ENCODE data around the gene CLEC5A.
"Not testable (repeated sequence)": the region's sequence is repeated elsewhere in the genome, so short reads cannot be mapped to it uniquely, and the experiment has no call there.

The CLEC5A gene

DNA sequence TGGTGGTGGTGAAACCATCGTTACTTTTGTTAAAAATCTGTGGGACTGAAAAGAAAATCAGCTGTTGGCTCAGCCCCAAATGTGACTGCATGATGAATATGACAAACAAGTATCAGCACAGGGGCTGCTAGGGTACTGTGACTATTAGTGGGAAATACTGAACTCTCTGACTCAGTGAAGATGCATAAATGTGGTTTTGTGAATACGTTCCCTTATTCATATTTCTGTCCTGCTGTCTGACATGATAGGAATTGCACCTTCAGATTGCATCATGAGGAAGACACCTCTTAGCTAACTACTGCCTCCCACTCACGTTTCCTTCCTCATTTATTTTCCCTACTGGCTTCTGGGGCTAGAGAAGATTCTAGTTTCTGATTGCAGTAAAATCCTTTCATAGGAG, 1.4 kb downstream of the CLEC5A start:
- no peak for FAIRE-seq

GRCh38 chr7:141944811-141945210, 2.0 kb downstream of the CLEC5A start:
- FAIRE-seq: no peak

DNA sequence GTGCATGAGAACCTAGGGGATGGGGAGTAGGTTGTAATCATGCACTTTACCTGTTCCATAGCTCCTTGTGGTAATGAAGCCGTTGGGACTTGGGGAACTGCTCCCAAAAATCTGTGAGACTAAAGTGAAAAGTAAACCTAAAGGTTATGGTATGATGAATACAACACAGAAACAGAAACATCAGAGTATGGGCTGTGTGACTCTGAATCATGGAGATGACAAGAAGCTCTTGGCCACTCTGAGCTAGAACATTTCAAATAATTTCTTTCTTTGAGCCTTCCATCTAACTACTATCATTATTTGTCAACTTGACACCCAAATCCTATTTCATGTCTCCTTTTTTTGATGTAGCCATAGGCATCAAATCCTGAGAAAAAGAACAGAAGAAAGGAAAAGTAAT, 2.9 kb downstream of the CLEC5A start:
- FAIRE-seq: no peak

GRCh38 chr7:141941075-141941474, 5.7 kb downstream of the CLEC5A start:
- FAIRE-seq: no peak

GRCh38 chr7:141930211-141930610, 16.6 kb downstream of the CLEC5A start:
- no peak for FAIRE-seq

- no peak for FAIRE-seq
These were observed 18.0 kb downstream of the CLEC5A start for GRCh38 chr7:141928845-141929195.

- FAIRE-seq: no peak
These were observed 18.5 kb downstream of the CLEC5A start for GRCh38 chr7:141928146-141928844.

GRCh38 chr7:141920281-141920680, 26.5 kb downstream of the CLEC5A start:
- FAIRE-seq: no peak

DNA sequence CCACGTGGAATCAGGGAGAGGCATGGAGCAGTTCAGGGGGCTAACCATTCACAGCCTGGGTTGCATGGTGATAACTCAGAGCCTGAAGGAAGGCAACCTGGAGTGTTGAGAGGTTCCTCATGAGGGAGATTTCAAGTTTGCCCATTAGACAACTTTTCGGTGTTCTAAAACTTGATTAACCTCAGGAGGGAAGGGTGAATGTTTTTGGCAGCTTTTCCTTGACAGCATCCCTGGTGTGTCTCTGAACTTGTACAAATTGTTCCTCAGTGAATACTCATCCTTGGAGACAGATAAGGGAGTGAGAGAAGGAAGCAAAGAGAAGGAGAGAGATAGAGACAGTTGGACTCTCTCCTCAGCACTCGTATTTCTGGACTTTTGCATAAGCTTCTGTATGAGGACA, 30.7 kb downstream of the CLEC5A start, which contains the start of gene OR9A4:
Gene OR9A4 (plus strand): TSS at position 301 of the 400 bp plus-strand sequence. CDS start 2,477 bp downstream, outside the sequence.
- no peak for FAIRE-seq

GRCh38 chr7:141915565-141915964, 31.2 kb downstream of the CLEC5A start:
- no peak for FAIRE-seq

DNA sequence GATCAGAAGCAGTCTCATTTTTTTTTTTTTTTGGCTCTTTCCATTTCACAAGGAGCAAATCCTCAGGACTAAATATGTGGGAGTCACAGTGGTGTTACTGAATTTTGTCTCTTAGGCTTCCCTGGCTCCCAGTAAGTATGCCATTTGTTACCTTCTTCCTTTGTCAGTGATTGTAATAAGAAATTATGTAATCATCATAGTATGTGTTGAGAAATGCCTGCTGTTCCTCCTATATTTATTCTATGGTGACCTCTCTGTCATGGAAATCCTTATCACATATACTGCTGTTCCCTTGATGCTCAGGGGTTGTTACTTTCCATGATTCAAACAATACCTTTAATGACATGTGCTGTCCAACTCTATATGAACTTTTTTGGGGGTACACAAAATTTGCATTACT, 35.4 kb downstream of the CLEC5A start:
- FAIRE-seq: no peak

- no peak for FAIRE-seq
These were observed 40.5 kb downstream of the CLEC5A start for GRCh38 chr7:141906285-141906684.

GRCh38 chr7:141899366-141899765, 47.4 kb downstream of the CLEC5A start:
- FAIRE-seq: not testable (repeated sequence)

GRCh38 chr7:141891336-141891735, 55.4 kb downstream of the CLEC5A start:
- FAIRE-seq: no peak

DNA sequence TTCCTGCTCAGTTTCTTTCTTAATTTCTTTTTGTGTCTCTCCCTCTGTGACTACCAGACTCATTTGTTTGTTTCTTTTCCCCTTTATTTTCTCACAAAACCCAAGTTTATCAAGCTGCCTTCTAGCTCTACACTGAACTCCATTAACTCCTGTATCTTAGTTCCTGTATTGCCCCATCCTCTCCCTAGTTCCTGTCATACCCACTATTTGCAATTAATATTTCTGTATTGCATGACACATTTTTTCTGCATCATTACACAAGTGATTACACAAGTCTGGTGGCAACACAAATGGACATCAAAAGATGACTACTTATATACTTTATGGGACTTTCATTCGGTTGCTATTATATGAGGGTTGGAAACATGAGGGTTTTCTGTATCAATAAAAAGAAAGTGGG, 57.5 kb downstream of the CLEC5A start:
- FAIRE-seq: no peak

- no peak for FAIRE-seq
These were observed 62.1 kb downstream of the CLEC5A start for GRCh38 chr7:141884539-141885225.

GRCh38 chr7:141880960-141881359, 65.8 kb downstream of the CLEC5A start:
- FAIRE-seq: no peak

DNA sequence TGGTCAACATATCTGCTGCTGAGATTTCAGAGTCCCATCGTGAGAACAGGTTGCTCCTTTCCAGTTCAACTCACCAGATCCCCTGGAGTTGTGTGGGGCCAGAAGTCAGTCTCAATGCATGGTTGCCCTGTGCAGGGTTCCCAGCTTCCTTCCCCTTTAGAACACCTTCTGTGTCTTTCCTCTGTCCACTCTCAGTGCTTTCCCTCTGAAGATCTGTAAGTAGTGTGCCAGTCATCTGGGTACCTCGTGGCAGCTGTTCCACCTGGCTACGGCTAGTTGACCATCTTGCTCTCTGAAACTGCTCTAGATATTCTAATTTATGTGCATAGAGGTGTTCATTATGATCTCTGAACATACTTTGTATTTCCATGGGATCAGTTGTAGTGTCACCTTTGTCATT, 69.4 kb downstream of the CLEC5A start:
- no peak for FAIRE-seq
